KMS-11 (cell line): ENCODE results near the gene FGF14.

Source experiments
- H2AFZ ChIP-seq: fragments of 200-600 bp; sonication (generic); 2 replicates; pipeline ENCODE4 v1.6.1; 2016; ENCODE audit warnings: antibody characterized with exemption, mixed run types, low read depth
- H3K27ac ChIP-seq: fragments of 200-600 bp; sonication (generic); 2 replicates; pipeline ENCODE4 v1.6.1; 2016; ENCODE audit warnings: mild to moderate bottlenecking, mixed run types
- H3K27me3 ChIP-seq: fragments of 200-600 bp; sonication (generic); 2 replicates; pipeline ENCODE4 v1.6.1; 2017; ENCODE audit warnings: mild to moderate bottlenecking, low read depth, mixed run types, moderate library complexity; ENCODE audit not compliant: insufficient read depth
- H3K36me3 ChIP-seq: fragments of 200-600 bp; sonication (generic); 2 replicates; pipeline ENCODE4 v1.6.1; 2017; ENCODE audit warnings: mild to moderate bottlenecking, mixed run types; ENCODE audit not compliant: insufficient read depth
- H3K4me1 ChIP-seq: fragments of 200-600 bp; sonication (generic); 2 replicates; pipeline ENCODE4 v1.6.1; 2016; ENCODE audit warnings: mild to moderate bottlenecking, low read depth, mixed run types; ENCODE audit not compliant: poor library complexity, severe bottlenecking
- H3K4me2 ChIP-seq: fragments of 200-600 bp; sonication (generic); 2 replicates; pipeline ENCODE4 v1.7.0; 2016; ENCODE audit warnings: mild to moderate bottlenecking, mixed run types
- H3K4me3 ChIP-seq: fragments of 200-600 bp; sonication (generic); IDR thresholded peaks from 2 replicates; pipeline ENCODE4 v1.6.1; 2017; ENCODE audit warnings: low read depth, low read length, mixed read lengths; ENCODE audit not compliant: insufficient read depth
- H3K79me2 ChIP-seq: fragments of 200-600 bp; sonication (generic); 2 replicates; pipeline ENCODE4 v1.6.1; 2016; ENCODE audit warnings: low read depth, mixed run types; ENCODE audit not compliant: insufficient read depth
- H3K9ac ChIP-seq: fragments of 200-600 bp; sonication (generic); 2 replicates; pipeline ENCODE4 v1.6.1; 2016; ENCODE audit warnings: mild to moderate bottlenecking, mixed run types
- H4K20me1 ChIP-seq: fragments of 200-600 bp; sonication (generic); 2 replicates; pipeline ENCODE4 v1.6.1; 2016; ENCODE audit warnings: mild to moderate bottlenecking, mixed run types; ENCODE audit not compliant: insufficient read depth
- CTCF ChIP-seq: fragments of 200-600 bp; sonication (generic); conservative IDR thresholded peaks from 2 replicates; pipeline ENCODE4 v1.6.1; 2017; ENCODE audit warnings: low read depth, mild to moderate bottlenecking, antibody characterized with exemption, low read length, moderate library complexity, mixed read lengths

The FGF14 gene

DNA sequence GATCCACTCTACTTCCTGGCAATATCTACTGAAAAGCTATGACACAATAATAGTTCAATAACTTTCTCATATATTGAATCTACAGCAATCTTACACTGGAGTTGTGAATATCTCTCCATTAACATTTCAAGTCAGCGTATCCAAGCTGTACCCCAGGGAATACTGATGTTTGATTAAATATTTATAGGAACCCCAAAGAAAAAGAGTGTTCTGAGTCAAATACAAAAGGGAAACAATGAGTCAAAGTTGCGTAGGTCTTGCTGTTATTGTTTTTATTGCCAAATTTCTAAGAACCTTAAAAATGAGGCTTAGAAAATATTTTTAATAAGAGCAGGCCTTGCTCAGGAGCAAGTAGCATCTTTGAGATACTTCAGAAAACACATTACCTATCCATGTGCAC, 415.5 kb downstream of the FGF14 start:
- H3K9ac ChIP-seq = no peak overlapping the region
- no peaks in the 10 kb centered on the region for H3K79me2 ChIP-seq
- no peak overlapping the region for H2AFZ ChIP-seq
- no peak overlapping the region for H3K27ac ChIP-seq
- H3K4me3 ChIP-seq = no peak overlapping the region
- no peaks in the 10 kb centered on the region for H4K20me1 ChIP-seq
- no peaks in the 10 kb centered on the region for H3K4me1 ChIP-seq
- TF ChIP-seq CTCF = no peak
- H3K27me3 ChIP-seq = no peaks in the 10 kb centered on the region
- H3K36me3 ChIP-seq = no peaks in the 10 kb centered on the region
- H3K4me2 ChIP-seq = no peak overlapping the region

- H3K9ac ChIP-seq = no peak overlapping the region
- no peak overlapping the region for H3K4me2 ChIP-seq
- H3K27ac ChIP-seq = no peak overlapping the region
- H3K4me3 ChIP-seq = no peak overlapping the region
- TF ChIP-seq CTCF = no peak
- H3K36me3 ChIP-seq = no peaks in the 10 kb centered on the region
- H3K79me2 ChIP-seq = no peaks in the 10 kb centered on the region
- H3K4me1 ChIP-seq = no peaks in the 10 kb centered on the region
- no peak overlapping the region for H2AFZ ChIP-seq
- H4K20me1 ChIP-seq = no peaks in the 10 kb centered on the region
- no peaks in the 10 kb centered on the region for H3K27me3 ChIP-seq
These were observed 416.5 kb downstream of the FGF14 start for GRCh38 chr13:101985321-101985720.

DNA sequence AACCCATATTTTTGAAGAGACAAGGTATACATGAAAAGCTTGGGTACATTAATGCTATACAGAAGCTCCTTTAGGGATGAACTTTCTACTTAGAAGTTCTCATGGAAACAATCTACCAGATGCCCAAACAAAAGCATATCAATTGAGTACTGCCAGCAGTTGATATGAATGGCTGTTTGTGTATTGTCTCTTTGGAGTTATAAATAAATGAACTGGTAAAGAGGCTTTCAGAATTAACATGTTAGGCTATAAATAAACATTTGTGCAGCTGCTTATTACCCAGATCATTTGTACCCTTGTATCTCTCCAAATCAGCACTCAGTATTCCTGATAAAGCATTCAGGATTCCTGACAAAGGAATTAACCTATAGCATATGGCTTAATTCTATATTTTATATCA, 418.9 kb downstream of the FGF14 start:
- Histone ChIP-seq H4K20me1 (no peaks in the 10 kb centered on the region), H3K27me3 (no peaks in the 10 kb centered on the region), H3K79me2 (no peaks in the 10 kb centered on the region), H3K36me3 (no peaks in the 10 kb centered on the region), H3K4me3 (no peak overlapping the region), H3K27ac (no peak overlapping the region), H3K4me1 (no peaks in the 10 kb centered on the region), H3K4me2 (no peak overlapping the region), H2AFZ (no peak overlapping the region), H3K9ac (no peak overlapping the region)
- no peak for TF ChIP-seq CTCF

DNA sequence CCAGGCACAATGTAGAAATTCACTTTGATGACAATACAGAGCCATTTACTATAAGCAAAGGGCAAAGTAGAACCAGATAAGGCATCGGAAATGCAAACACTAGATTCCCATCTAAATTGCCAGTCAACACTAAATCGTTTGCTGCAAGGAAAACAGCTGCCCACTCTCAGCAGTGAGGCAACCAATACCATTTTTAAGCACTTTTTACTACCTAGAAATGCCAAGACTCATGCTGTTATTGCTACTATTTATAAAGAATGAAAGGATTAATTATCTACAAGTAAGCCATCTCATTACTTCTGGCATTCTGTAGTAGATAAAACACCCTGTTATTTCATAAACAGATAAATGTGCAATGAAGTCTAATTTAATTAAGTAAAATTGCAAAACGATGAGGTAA, 422.0 kb downstream of the FGF14 start:
- H3K79me2 ChIP-seq = no peaks in the 10 kb centered on the region

More for the DNA sequence above, 422.0 kb downstream of the FGF14 start:
- Histone ChIP-seq H3K27me3 (no peaks in the 10 kb centered on the region), H3K27ac (no peak overlapping the region), H4K20me1 (no peaks in the 10 kb centered on the region), H3K4me3 (no peak overlapping the region), H2AFZ (no peak overlapping the region), H3K9ac (no peak overlapping the region), H3K36me3 (no peaks in the 10 kb centered on the region), H3K4me2 (no peak overlapping the region), H3K4me1 (no peaks in the 10 kb centered on the region)
- TF ChIP-seq CTCF = no peak
